ENCODE data around the gene DMTF1.
A peak's percentile ranks its signal among the peaks of the same experiment; 100 is the strongest.
"Not testable (repeated sequence)": the region's sequence is repeated elsewhere in the genome, so short reads cannot be mapped to it uniquely, and the experiment has no call there.

DMTF1 gene, protein sequence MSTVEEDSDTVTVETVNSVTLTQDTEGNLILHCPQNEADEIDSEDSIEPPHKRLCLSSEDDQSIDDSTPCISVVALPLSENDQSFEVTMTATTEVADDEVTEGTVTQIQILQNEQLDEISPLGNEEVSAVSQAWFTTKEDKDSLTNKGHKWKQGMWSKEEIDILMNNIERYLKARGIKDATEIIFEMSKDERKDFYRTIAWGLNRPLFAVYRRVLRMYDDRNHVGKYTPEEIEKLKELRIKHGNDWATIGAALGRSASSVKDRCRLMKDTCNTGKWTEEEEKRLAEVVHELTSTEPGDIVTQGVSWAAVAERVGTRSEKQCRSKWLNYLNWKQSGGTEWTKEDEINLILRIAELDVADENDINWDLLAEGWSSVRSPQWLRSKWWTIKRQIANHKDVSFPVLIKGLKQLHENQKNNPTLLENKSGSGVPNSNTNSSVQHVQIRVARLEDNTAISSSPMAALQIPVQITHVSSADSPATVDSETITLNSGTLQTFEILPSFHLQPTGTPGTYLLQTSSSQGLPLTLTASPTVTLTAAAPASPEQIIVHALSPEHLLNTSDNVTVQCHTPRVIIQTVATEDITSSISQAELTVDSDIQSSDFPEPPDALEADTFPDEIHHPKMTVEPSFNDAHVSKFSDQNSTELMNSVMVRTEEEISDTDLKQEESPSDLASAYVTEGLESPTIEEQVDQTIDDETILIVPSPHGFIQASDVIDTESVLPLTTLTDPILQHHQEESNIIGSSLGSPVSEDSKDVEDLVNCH

DNA sequence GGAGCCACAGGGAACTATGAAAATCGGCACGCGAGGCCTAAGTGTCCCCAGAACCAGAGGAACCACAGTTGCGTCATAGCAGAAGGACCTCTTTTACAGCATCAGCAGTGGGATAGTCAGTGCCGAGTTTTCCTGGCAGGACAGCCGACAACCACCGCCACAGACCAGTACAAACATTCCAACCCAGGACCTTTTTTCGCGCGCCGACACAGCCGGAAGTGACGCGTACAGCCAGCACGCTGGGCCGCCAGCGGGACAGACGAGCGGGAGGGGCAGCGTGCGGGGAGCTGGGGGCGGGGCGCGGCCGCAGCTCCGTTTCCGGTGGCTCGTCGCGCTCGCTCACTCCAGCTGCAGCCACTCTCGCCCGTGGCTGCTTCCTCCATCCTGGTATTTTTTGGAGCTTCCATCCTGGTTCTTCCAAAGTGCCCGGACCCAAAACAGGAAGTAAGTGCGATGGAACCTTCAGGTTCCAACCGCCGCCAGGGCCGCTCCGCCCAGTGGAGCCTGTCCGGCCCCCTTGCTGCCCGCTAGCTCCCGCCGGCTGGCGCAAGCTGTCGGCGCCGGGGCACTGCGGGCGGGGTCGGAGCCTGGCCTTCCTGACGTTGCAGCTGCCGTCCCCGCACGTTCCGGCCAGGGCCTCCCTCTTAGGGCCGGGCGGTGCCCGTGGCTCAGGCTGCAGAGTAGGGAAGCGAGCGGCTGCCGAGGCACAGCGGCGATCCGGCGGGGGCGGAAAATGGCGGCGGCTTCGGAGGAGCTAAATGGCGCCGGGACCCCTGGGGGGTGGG is at the start of gene DMTF1:
Gene DMTF1 (plus strand): TSS at position 342 of the 785 bp plus-strand sequence. CDS start 12,489 bp downstream, outside the sequence.
- DNase-seq (ENCODE audit: low read depth), result peak; percentile 78

DNA sequence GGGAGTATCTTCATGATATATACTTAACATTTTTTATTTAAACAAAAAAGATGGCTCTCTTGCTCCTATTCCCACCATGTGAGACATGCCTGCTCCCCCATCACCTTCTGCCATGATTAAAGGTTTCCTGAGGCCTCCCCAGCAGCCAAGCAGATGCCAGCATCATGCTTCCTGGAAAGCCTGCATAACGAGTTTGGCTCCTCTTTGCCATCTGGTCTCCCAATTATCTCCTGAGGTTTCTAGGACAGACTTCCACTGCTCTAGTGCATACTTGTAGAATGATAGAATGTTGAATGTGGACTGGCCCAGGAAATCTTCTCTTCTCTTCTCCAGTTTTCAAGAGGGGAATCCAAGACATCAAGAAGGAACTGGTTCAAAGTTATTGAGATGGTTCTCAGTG is 46.9 kb upstream of the DMTF1 start:
- DNase-seq (ENCODE audit: low read depth), result no peak

DNA sequence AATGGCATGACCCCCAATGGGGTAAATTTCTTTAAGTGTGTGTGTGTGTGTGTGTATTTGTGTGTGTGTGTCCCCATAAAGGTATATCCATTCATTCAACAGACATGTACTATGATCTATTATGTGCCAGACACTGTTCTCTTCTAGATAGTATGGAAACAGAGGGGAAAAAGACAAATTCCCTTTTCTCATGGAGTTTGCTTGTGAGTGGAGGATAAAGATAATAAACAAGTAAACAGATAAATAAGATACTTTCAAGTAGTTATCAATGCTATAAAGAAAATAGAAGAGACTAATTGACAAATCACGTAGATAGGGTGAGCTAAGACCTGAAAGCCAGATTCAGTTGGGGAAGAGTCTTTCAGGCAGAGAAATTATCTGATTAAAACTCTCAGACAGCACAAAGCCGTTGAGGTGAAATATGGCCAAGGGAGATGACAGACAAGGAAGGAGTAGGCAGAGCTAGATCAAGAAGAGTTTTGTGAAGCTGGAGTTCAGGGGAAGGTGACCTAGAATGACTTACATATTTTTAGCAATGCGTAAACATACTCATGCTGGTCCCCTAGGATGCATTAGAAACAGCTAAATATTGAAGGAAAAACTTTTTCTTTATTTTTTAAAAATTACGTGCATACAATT is 45.2 kb upstream of the DMTF1 start:
- DNase-seq (ENCODE audit: low read depth), result no peak

DNA sequence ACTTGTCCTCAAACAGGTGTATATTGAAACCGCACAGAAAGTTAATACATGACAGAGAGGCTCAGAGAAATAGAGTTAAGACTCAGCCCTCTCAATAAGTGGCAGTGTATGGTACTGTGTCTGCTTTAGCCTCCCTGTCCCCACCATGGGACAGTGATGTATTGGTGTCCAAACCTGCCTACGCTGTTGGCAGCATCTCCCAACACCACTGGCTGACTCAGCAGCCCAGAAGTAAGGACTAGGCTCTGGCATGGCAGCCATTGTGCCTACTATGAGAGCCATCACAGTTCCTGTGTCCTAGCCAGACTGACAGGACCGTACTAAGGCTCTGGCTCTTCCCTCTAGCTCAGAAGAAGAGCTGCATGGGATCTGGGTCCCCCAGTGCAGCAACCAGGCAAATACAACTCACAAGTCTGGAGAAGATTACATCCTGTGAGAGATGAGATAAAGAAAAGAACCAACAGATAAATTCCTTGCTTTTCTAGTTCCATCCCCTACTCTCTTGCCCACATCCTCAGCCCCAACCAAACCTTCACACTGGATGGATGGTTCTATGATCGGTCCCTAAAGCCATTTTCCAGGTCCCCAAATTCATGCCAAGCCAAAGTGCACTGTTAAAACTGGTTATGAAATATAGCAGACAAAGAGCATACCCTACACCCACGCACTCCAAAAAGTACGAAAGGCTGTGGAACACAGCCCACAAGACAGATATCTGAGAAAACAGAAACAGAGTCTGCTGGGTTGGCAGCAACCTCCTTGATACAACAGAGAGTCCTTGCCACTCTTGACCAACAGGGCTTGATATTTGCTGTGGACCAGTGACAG is 44.1 kb upstream of the DMTF1 start:
- no peak for DNase-seq (ENCODE audit: low read depth)

DNA sequence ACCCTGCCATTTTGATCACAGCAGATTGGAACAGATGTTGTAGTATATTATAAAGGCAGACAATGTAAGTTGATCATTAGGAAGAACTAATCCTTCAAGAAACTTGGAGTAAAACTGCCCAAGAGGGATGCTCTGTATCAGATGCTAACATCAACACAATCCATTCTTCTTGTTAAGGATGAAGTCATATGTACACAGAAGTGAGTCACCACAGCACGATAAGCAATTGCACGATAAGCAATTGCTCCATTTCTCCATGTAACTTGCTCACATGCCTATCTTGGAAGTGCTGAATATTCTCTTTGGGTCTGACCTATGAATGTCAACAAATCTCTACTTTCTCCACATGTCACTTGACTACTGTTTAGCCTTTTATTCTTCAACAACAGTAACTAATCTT is 41.5 kb upstream of the DMTF1 start:
- DNase-seq (ENCODE audit: low read depth), result no peak

DNA sequence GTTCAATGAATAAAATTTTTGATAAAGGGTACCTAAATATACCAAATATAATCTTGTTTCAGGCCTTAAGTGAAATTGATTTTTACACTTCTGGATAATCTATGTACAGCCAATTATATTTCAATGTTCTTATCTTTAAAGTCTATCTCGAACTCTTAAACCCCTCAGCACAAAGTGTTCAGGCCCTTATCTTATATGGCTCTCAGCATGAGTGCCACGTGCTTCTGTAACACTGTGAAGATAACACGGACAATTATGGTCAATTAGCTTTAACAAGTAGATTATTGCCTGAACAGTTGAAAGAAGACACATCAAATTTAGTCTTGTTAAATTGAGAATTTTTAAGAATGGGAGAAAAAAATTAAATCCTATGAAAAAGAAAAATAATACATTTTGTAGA is 40.4 kb upstream of the DMTF1 start:
- no peak for DNase-seq (ENCODE audit: low read depth)

DNA sequence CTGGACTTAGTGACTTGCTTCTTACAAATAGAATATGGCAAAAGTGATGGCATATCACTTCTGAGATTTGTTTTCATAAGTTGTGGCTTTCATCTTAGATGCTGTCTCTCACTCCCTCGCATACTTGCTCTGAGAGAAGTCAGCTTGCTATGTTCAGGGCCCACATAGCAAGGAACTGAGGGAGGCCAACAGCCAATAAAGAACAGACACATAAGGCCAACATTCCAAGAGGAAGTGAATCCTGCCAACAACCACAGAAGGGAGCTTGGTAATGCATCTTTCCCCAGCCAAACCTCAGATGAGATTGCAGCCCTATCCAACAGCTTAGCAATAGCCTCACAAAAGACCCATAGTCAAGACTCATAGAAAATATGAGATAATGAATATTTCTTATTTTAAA is 39.2 kb upstream of the DMTF1 start:
- no peak for DNase-seq (ENCODE audit: low read depth)

DNA sequence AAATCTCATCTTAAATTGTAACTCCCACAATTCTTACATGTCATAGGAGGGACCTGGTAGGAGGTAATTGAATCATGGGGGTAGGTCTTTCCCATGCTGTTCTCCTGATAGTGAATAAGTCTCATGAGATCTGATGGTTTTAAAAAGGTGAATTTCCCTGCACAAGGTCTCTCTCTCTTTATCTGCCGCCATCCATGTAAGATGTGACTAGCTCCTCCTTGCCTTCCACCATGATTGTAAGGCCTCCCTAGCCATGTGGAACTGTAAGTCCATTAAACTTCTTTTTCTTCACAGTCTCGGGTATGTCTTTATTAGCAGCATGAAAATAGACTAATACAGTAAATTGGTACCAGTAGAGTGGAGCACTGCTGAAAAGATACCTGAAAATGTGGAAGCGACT is 38.3 kb upstream of the DMTF1 start:
- DNase-seq (ENCODE audit: low read depth), result not testable (repeated sequence)

DNA sequence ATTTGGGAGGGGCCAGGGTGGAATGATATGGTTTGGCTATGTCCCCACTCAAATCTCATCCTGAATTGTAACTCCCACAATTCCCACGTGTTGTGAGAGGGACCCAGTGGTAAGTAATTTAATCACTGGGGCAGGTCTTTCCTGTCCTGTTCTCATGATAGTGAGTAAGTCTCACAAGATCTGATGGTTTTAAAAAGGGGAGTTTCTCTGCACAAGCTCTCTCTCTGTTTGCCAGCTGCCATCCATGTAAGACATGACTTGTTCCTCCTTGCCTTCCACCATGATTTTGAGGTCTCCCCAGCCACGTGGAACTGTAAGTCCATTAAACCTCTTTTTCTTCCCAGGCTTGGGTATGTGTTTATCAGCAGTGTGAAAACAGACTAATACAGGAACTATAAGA is 36.5 kb upstream of the DMTF1 start:
- DNase-seq (ENCODE audit: low read depth), result not testable (repeated sequence)

DNA sequence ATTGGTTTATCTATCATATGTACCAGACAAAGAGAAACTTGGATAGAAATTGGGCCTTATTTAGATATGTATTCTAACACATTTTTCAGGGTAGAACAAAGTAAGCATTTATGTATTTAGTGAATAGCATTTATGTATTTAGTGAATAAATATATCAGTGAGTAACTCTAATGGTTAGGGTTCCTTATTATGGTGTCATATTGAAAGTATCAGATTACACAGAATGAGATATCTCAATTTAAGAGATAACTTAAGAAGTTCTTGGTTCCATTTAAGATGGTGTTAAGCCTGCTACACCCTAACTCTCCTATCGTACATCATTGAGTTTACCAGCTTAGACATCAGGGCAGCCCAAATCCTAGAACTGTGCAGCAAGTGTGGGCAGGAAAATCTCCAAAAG is 35.9 kb upstream of the DMTF1 start:
- no peak for DNase-seq (ENCODE audit: low read depth)

DNA sequence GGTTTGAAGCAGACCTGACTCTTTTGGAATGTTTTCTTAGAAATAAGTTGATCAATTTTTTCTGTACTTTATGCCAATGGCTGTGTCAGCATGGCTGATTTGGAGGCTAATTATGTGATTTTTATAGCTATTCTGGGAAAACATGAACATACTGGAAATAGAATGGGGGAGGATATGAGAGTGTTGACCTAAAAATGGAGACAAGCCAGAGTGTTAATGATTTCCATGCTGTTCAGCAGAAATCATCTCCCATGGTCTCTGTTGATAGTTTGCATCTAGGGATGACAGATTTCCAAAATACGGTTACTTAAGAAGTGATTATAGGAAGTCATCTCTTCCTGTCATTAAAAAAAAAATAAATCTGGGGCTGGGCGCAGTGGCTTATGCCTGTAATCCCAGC is 32.7 kb upstream of the DMTF1 start:
- no peak for DNase-seq (ENCODE audit: low read depth)

DNA sequence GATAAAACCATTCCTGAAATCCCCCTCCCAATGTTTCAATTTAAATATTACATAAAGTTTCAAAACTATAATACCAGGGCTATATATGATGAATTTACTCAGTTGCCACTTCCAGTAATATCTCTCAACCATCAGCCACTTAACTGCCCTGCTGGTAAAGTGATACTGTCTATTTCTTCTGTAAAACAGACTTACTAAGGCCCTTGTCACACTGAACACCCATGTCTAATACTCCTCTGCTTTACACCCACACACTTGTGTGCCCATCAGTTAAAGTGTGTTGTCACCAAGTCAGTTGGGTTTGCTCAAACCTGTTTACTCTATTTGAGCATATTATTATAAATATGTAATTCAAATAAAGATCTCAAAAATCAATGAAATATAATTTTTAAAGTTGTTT is 29.1 kb upstream of the DMTF1 start:
- DNase-seq (ENCODE audit: low read depth), result no peak

DNA sequence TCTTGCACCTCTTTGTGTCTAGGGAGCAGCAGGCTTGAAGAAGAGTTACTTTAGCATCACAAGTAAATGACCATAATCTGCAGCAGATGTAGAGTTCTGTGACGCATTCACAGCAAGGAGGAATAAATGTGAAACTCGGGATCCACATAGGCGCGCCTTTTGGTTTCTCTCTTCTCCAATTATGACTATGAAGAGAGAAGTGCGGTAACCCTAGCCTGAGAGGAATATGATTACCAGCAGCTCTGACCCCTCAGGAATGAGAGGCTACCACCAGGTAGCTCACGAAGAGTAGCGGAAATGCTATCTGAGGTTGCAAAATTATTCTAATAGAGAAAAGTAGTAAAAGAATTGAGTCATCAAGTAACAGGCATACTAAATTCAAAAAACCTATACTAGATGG is 25.2 kb upstream of the DMTF1 start:
- no peak for DNase-seq (ENCODE audit: low read depth)

DNA sequence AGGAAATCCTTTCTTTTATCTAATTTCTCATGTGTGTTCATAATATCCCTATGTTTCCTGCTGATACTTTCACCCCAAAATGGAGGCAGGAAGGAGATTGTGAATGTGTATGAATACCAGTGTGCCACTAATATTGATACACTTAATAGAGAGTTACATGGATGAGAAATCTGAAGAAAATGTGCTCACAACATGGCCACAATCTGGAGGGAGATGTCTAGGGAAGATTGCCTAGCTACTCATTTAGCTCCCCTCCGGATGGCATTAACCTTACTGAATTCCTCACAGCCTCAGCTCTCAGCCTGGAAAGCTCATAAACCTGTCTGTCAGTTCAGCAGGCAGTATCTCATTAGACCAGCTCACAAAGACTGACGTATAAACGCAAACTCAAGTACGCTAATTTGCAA is 23.4 kb upstream of the DMTF1 start:
- no peak for DNase-seq (ENCODE audit: low read depth)

DNA sequence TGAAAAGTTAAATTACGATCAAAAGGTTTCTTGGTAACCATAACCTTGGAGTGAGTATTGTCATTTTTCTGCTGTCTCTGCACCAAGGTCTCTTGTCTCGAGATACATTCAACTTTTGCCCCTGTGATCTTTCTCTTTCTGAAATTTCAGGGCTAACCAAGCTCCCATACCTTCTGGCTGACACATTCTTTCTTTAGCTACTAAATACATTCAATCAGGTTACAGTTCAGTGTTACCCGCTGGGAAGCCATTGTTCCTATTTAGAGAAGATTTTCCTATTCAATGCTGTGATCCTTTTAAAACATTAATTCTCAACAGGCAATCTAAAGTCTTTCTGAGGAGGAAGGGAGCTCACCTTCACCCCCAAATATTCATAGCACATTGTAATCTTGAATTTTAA is 22.9 kb upstream of the DMTF1 start:
- DNase-seq (ENCODE audit: low read depth), result no peak

DNA sequence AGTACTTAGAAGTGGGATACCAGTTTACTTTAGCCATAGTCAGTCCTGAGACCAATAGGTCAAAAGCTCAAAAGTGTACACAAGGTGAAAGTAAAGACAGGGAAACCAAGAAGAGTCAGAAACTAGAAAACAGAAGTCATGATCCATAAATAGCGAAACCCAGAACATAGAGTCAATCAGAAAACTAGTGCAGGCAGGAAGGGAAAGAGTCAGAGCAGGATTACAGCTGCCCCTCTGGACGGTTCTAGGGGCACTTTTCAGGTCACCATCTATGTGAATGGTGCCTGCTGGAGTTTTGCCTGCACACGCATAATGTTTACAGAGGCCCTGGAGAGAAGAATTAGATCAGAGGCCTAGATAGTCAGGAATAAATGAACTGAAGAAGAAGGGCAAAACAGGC is 22.4 kb upstream of the DMTF1 start:
- no peak for DNase-seq (ENCODE audit: low read depth)

DNA sequence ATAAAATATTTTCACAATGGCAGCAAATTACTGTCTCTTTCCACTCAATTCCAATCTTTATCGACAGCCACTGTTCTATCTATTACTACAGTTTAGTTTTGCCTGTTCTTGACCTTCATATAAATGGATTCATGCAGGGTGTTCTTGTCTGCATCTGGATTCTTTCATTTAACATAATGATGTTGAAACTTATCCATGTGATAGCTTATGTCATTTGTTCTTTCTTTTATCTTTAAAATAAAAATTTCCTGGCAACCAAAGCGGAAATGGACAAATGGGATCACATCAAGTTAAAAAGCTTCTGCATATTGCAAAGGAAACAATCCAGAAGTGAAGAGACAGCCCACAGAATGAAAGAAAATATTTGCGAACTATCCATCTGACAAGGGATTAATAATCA is 20.5 kb upstream of the DMTF1 start:
- no peak for DNase-seq (ENCODE audit: low read depth)

DNA sequence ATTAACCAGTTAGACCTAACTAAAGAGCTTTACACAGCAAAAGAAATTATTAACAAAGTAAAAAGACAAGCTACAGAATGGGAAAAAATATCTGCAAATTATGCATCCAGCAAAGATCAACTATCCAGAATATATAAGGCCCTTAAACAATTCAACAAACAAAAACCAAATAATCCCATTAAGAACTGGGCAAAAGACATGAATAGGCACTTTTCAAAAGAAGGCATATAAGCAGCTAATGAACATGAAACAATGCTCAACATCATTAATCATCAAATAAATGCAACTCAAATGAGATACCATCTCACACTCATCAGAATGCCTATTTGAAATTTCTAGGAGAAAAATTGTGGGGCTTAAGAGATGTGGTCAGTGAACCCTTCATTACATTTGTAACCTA is 15.0 kb upstream of the DMTF1 start:
- no peak for DNase-seq (ENCODE audit: low read depth)

DNA sequence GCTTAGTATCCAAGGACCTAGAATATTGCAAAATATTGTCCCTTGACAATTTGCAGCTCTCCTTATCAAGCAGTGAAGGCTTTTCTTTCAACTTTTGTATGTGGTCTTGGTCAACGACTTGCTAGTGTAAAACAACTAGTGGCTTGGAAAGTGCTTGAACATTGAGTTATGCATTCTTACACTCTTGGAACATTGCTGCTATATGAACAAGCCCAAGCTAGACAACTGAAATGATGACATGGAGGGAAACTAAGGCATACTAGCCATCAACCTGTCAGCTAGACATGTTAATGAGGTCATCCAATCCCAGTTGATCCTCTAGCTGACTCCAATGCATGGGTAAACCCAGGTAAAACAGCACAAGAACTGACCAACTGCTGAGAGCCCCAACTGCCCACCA is 12.7 kb upstream of the DMTF1 start:
- no peak for DNase-seq (ENCODE audit: low read depth)

DNA sequence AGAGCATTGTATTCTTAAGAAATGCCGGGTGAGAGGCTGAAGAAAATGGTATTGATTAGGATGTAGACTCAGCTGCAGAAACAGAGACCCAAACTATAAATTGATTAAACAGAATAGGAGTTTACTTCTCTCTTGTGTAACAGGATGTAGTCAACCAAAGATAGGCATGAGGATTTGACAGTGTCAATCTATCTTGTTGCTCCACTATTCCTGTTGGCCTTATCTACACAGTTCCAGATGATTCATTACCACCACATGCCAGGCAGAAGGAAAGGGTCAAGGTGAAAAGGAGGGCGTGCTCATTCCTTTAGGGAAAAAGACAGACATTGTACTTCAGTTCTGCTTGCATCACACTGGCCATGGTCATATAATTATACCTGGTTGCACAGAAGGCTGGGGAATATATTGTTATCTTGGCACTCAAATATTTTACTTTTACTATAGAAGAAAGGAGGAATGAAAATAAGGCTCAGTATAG is 11.9 kb upstream of the DMTF1 start:
- no peak for DNase-seq (ENCODE audit: low read depth)

DNA sequence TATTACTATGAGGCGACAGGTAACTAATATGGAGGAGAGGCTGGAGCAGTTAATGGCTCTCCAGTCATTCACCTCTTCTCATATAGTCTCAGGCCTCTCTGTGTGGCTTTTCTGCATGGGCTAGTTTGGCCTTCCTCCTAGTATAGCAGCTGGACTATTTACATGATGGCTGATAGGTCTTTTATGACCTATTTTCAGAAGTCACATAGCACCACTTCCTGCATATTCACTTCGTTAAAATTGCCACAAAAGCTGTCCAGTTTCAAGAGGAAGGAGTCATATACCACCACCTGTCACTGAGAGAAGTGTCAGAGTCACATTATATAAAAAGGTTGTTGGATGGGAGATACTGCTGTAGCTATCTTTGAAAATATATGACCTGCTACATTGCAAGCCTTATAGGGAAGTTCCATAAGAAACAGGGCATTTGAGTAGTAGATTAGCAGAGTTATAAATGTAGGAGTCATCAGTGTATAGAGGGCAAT is 8.0 kb upstream of the DMTF1 start:
- DNase-seq (ENCODE audit: low read depth), result no peak

All from stimulated activated CD4-positive, alpha-beta T cell treated with anti-CD3 and anti-CD28 coated beads, Interleukin-2, amount 100 ng/mL, for 4 hours (primary cell).